ENCODE results near the gene TICRR.

The TICRR gene

DNA sequence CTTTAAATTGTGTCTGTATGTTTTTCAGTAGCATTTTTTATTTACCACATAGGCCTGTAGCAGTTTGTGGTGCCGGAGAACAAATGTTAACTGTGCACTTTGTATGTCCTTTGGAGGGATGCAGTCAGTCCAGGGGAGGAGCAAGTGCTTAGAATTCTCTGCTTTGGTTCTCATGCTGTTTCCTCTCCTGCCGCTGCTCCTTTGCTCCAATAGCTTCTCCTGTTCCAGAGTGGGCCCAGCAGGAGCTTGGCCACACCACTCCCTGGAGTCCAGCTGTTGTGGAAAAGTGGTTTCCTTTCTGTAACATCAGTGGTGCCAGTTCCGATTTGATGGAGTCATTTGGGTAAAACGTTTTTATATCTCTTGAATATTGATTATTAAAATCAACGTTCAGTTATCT, 16.6 kb downstream of the TICRR start:
- no peak overlapping the region for H3K27ac Mint-ChIP-seq
- H3K36me3 Mint-ChIP-seq, result peaks cover 64% of the 10 kb centered on the region
- DNase-seq (ENCODE audit: low spot score in 2 of 2) (no peak), ATAC-seq (no peak)
- no peak overlapping the region for H3K4me3 Mint-ChIP-seq
- H3K4me1 Mint-ChIP-seq, result no peaks in the 10 kb centered on the region
- no peaks in the 10 kb centered on the region for H3K9me3 Mint-ChIP-seq

DNA sequence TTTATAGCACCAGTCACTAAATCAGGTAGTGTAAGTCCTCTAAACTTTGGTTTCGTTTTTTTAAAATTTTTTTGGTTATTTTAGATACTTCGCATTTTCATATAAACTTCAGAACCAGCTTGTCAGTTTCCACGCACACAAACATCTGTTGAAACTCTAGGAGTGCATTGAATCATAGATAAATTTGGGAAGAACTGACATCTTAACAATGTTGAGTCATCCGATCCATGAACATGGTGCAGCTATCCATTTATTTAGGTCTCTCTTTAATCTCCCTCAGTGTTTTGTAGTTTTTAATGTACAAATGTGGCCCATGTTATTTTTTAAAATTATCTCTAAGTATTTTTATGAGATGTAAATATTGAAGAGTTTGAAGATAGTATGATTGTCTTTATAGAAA, 17.7 kb downstream of the TICRR start:
- ATAC-seq, result no peak
- Mint-ChIP-seq H3K36me3 (peaks cover 73% of the 10 kb centered on the region), H3K4me3 (no peak overlapping the region), H3K9me3 (no peaks in the 10 kb centered on the region), H3K27ac (no peak overlapping the region), H3K4me1 (no peaks in the 10 kb centered on the region)
- DNase-seq (ENCODE audit: low spot score in 2 of 2), result no peak

DNA sequence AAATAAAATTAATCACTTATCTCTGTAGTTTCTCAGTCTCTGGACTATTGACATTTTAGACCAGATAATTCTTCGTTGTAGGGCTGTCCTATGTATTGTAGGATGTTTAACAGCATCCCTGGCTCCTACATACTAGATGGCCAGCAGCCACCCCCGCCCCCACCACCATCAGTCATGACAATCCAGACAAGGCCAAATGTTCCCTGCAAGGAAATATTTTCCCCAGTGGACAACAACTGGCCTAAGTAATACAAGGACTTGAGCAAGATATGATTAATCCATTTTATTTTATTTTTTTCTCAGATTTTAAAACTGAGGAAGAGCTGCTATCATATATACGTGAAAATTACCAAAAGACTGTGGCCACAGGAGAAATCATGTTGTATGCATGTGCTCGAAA, 23.8 kb downstream of the TICRR start:
- Mint-ChIP-seq H3K9me3 (no peaks in the 10 kb centered on the region), H3K36me3 (peaks cover 87% of the 10 kb centered on the region), H3K4me3 (no peak overlapping the region), H3K27ac (no peak overlapping the region), H3K4me1 (no peaks in the 10 kb centered on the region)
- ATAC-seq (no peak), DNase-seq (ENCODE audit: low spot score in 2 of 2) (no peak)

DNA sequence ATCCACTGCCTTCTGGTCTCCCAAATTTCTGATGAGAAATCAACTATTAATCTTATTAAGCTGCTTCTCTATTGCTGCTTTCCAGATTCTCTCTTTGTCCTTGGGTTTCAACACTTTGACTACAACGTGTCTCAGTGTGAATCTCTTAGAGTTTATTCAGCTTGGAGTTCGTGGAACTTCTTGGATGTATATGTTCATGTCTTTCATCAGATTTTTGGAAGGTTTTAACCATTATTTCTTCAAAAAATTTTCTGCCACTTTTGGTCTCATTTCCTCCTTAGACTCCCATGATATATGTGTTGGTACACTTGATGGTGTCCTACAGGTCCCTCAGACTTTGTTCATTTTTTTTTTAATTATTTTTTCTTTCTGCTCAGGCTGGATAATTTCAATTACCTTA, 36.0 kb downstream of the TICRR start:
- DNase-seq (ENCODE audit: low spot score in 2 of 2), result no peak
- H3K36me3 Mint-ChIP-seq, result peaks cover 66% of the 10 kb centered on the region
- no peak for ATAC-seq
- H3K4me3 Mint-ChIP-seq, result no peak overlapping the region
- H3K4me1 Mint-ChIP-seq, result no peaks in the 10 kb centered on the region
- H3K9me3 Mint-ChIP-seq, result peaks cover 11% of the 10 kb centered on the region
- H3K27ac Mint-ChIP-seq, result no peak overlapping the region

DNA sequence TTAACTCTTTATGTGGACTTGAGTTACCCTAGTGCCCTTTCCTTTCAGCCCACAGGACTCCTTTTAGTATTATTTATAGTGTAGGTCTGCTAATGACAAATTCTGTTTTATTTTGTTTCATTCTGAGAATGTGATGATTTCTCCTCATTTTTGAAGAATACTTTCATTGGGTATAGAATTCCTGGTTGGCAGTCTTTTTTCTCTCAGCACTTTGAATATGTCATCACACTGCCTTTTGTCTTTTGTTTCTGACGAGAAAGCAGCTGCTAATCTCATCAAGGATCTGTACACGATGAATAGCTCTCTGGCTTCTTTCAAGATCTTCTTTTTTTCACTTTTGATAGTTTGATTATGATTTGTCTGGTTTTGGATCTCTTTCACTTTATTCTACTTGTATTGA, 37.8 kb downstream of the TICRR start:
- ATAC-seq (no peak), DNase-seq (ENCODE audit: low spot score in 2 of 2) (no peak)
- H3K36me3 Mint-ChIP-seq, result peaks cover 67% of the 10 kb centered on the region
- no peak overlapping the region for H3K27ac Mint-ChIP-seq
- peaks cover 11% of the 10 kb centered on the region for H3K9me3 Mint-ChIP-seq
- no peaks in the 10 kb centered on the region for H3K4me1 Mint-ChIP-seq
- no peak overlapping the region for H3K4me3 Mint-ChIP-seq

DNA sequence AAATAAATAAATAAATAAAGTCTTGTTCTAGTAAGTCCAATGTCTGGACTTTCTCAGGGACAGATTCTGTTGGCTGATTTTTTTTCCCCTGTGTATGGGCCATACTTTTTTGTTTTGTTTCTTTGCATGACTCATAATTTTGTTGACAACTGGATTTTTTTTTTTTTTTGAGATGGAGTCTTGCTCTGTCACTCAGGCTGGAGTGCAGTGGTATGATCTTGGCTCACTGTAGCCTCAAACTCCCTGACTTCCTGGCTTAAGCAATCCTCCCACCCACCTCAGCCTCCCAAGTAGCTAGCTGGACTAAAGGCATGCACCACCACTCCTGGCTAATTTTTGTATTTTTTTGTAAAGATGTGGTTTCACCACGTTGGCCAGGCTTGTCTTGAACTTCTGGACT, 38.9 kb downstream of the TICRR start:
- Mint-ChIP-seq H3K4me3 (no peak overlapping the region), H3K27ac (no peak overlapping the region), H3K36me3 (peaks cover 65% of the 10 kb centered on the region), H3K4me1 (no peaks in the 10 kb centered on the region), H3K9me3 (peaks cover 11% of the 10 kb centered on the region)
- no peak for ATAC-seq
- DNase-seq (ENCODE audit: low spot score in 2 of 2), result no peak

DNA sequence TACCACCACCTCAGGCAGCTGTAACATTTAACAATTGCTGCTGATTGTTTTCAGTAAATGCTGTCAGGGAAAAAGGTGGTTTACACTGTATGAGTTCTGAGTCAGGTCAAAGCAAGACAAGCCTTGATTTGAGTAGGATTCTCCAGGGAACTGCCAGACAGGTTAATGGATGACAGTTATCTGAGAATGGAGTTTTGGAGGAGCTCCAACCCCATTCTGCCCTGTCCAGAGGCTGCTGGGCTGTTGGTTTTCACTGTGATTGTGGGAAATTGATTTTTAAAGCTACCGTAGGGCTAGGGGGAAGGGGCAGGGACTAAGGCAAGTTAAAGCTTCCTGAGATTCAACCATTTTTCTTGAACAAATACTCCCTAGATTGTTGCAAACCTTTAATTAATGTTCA, 39.9 kb downstream of the TICRR start:
- Mint-ChIP-seq H3K4me3 (no peak overlapping the region), H3K4me1 (no peaks in the 10 kb centered on the region), H3K27ac (no peak overlapping the region), H3K9me3 (peaks cover 11% of the 10 kb centered on the region), H3K36me3 (peaks cover 58% of the 10 kb centered on the region)
- ATAC-seq (no peak), DNase-seq (ENCODE audit: low spot score in 2 of 2) (no peak)

DNA sequence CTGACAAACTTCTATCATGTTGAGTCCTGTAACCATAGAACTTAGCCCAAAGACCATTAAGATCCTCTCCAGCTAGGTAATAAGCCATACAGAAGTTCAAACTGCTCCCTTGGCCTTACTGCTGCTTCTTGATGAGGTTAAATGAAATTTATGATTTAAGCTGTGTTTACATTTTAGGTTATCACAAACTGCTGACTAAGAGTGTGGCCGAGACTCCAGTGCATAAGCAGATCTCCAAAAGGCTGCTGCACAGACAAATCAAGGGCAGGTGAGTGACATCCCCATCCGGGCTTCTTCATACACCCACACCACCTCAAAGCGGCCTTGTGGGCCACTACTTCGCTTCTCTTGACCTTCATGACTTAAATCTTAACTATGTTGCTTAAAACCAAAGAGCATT, 41.0 kb downstream of the TICRR start:
- Mint-ChIP-seq H3K4me3 (no peak overlapping the region), H3K36me3 (peaks cover 59% of the 10 kb centered on the region), H3K9me3 (peaks cover 11% of the 10 kb centered on the region), H3K4me1 (no peaks in the 10 kb centered on the region), H3K27ac (no peak overlapping the region)
- DNase-seq (ENCODE audit: low spot score in 2 of 2), result no peak
- no peak for ATAC-seq

DNA sequence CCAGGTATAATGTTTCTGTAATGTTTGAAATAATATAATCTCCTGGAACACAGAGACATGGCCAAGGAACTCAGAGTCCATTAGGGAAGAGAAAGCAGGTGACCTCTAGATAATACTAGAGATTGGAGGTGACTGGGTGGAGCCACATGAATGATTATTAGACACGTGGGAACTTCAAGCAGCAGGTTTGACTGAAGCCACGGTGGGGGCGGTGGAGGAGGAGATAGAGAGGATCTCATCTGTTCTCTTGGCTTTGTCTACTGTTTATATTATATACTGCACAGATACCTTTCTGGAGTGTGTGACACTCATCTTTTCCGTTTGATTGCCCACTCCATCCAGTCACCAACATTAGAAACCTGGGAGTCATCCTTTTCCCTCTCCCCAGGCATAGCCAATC, 46.3 kb downstream of the TICRR start:
- no peaks in the 10 kb centered on the region for H3K9me3 Mint-ChIP-seq
- H3K36me3 Mint-ChIP-seq, result peaks cover 79% of the 10 kb centered on the region
- no peak overlapping the region for H3K27ac Mint-ChIP-seq
- no peak overlapping the region for H3K4me3 Mint-ChIP-seq
- DNase-seq (ENCODE audit: low spot score in 2 of 2), result no peak
- H3K4me1 Mint-ChIP-seq, result no peaks in the 10 kb centered on the region
- no peak for ATAC-seq

DNA sequence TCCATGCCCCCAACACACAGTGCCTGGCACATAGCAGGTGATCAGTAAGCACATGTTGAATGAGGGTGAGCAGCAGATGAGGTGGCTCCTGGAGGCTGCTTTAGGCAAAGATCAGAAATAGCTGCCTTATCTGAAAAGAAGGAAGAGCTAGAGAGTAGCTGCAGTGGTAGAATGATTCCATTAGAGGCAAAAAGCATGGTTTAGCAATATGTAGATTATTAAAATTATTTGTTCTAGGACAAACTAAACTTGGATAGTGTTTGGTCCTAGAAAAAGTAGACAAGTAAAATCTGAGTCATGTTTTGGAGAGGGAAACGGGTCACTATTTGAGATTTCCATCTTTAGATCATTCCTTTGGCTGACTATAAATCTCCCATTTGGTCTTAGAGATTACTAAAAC, 47.9 kb downstream of the TICRR start:
- H3K4me3 Mint-ChIP-seq, result no peak overlapping the region
- no peaks in the 10 kb centered on the region for H3K9me3 Mint-ChIP-seq
- H3K36me3 Mint-ChIP-seq, result peaks cover 70% of the 10 kb centered on the region
- ATAC-seq, result no peak
- no peaks in the 10 kb centered on the region for H3K4me1 Mint-ChIP-seq
- no peak overlapping the region for H3K27ac Mint-ChIP-seq
- no peak for DNase-seq (ENCODE audit: low spot score in 2 of 2)

DNA sequence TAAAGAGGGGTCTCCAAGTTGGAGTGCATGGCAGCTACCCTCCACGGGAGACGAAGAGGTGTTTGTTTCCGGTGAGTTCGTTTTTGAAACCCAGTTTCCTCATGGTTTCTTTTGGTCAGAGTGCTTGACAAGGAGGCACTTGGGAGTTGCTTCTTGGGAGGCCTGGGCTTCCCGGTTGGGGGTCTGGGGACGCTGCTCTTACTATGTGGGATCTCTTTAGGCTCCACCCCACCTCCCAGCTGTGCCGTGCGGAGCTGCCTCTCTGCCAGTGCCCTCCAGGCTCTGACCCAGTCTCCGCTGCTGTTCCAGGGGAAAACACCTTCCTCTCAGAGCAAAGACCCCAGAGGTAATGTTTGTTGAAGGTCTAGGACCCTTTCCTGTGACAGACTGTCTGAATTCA, 50.4 kb downstream of the TICRR start:
- Mint-ChIP-seq H3K4me3 (no peak overlapping the region), H3K9me3 (no peaks in the 10 kb centered on the region), H3K27ac (no peak overlapping the region), H3K36me3 (peaks cover 63% of the 10 kb centered on the region), H3K4me1 (no peaks in the 10 kb centered on the region)
- DNase-seq (ENCODE audit: low spot score in 2 of 2) (peak in 1 of 2 donors; percentile 36), ATAC-seq (no peak)

DNA sequence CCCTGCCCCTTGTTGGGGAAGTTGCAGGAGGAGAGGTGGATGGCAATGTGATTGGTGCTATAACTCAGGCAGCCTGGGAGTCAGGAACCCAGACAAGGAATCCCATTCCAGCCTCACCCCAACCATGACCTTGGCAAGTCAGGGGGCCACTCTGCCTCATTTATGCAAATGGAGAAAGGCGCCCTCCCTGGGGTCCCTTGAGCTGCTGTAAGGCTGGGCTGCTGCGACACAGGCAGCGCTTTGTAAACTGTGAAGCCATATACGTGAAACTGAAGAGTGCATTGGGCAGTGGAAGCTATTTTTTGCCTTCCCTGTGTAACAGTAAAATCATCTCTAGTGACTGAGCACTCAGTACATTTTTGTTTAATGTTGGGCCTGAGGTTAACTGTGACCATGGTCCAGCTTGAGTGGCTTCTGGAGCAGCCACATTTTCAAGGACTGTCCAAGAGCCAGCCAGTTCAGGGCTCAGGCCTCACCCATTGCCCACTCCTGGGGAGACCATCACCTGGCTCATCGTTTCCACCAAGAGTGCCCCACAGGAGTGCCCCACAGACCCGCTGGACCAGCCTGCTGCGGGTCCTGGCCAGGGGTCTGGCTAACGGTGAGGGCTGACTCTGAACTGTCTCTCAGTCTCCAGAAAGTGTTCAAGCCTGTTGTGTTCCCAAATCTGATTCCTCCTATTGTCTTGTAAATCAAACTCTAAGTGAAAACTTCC, 52.1 kb downstream of the TICRR start:
- ATAC-seq (no peak), DNase-seq (ENCODE audit: low spot score in 2 of 2) (peak in 1 of 2 donors; percentile 43)
- no peak overlapping the region for H3K27ac Mint-ChIP-seq
- H3K36me3 Mint-ChIP-seq, result peaks cover 46% of the 10 kb centered on the region
- no peak overlapping the region for H3K4me3 Mint-ChIP-seq
- H3K9me3 Mint-ChIP-seq, result no peaks in the 10 kb centered on the region
- no peaks in the 10 kb centered on the region for H3K4me1 Mint-ChIP-seq

DNA sequence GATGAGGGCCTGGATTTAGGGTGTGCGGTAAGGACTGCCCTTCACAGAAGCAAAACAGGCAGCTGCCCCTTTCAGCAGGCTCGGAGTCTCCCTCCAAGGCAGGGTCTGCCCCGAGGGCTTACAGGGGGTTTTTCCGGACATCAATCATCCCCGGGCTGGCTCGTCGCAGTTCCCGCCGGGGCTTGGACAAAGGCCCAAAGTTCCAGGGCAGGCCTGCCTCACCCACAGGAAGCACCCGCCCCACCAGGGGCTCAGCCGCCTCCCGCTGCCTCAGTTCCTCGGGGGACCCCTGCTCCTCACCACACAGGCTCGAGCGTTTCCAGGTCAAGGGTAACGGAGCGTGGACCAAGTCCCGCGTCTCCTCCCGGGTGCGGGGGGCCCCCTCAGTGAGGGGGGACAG, 53.0 kb downstream of the TICRR start:
- DNase-seq (ENCODE audit: low spot score in 2 of 2) (peak in 1 of 2 donors; percentile 38), ATAC-seq (no peak)
- H3K27ac Mint-ChIP-seq, result no peak overlapping the region
- H3K36me3 Mint-ChIP-seq, result peaks cover 40% of the 10 kb centered on the region
- H3K4me1 Mint-ChIP-seq, result no peaks in the 10 kb centered on the region
- no peaks in the 10 kb centered on the region for H3K9me3 Mint-ChIP-seq
- no peak overlapping the region for H3K4me3 Mint-ChIP-seq

DNA sequence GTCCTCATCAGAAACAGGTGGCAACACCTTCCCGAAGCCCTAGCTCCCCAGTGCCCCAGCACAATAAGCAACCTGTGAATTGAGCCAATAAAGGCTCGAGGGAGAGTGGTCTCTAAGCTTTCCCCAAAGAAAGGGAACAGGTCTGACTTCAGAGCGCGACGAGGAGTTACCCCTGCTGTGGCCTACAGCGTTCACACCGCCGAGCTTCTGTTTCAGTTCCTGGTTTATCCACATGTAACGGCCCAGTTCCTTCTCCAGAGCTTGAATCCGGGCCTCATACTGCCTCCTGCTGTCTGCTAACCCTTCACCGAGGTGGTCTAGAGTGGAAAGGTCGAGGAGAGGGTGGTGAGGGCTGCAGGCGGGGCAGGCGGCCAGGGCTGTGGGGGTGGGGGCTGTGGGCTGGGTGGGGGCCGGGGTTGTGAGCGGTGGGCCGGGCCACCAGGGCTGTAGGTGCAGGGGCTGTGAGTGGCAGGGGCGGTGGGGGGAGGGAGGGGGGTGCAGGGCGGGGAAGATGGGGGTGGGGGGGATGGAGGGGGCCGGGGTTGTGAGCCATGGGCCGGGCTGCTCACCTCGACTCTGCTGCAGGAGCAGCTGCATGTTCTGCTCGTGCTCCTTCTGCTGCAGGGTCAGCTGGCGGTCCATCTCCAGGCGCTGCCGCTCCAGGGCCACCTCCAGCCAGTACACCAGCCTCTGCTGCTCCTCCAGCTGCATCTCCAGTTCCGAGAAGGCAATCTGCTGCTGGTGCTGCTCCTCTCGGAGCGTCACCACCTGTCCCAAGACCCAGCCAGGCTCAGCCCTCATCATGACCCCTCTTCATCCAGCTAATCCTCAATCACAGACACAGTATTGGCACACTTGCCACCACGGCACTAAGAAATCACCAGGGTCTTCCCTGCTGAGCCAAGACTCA, 53.8 kb downstream of the TICRR start:
- Mint-ChIP-seq H3K27ac (no peak overlapping the region), H3K4me1 (no peaks in the 10 kb centered on the region), H3K4me3 (no peak overlapping the region), H3K9me3 (no peaks in the 10 kb centered on the region), H3K36me3 (peaks cover 32% of the 10 kb centered on the region)
- DNase-seq (ENCODE audit: low spot score in 2 of 2), result peak in 1 of 2 donors; percentile 33
- no peak for ATAC-seq

DNA sequence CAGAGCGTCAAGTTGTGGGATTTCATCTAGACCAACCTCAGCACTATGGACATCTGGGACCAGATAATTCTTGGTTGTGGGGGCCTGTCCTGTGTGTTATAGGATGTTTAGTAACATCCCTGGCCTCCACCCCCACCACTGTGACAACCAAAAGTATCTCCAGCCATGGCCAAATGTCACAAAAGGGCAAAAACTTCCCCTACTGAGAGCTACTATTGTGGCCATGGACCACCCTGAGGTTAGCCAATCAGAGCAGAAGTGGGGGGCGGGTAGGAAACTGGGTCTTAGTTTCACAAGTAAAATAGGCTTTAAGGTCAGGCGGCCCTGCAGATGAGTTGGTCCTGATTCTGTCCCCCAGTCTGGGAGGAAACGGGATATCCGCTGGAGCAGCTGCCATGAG, 54.6 kb downstream of the TICRR start:
- H3K4me3 Mint-ChIP-seq, result no peak overlapping the region
- no peaks in the 10 kb centered on the region for H3K4me1 Mint-ChIP-seq
- ATAC-seq (no peak), DNase-seq (ENCODE audit: low spot score in 2 of 2) (no peak)
- H3K9me3 Mint-ChIP-seq, result no peaks in the 10 kb centered on the region
- H3K36me3 Mint-ChIP-seq, result peaks cover 24% of the 10 kb centered on the region
- H3K27ac Mint-ChIP-seq, result no peak overlapping the region

DNA sequence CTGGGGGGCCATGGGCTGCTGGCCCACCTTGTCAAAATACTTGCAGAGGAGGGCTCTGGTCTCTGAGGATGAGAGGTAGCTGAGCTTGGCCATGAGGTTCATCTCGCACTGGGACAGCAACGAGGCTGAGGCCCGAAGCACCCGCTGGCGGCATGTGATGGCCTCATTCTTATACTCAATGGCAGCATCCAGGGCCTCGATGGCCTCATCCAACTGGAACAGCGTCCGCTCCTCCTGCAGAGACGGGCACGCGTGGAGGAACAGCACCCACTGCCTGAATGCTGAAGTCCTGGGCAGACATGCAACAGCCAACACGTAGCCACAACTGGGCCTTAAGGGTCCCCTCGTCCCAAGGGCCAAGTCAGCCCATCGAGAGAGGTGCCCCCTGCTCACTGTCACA, 55.0 kb downstream of the TICRR start:
- Mint-ChIP-seq H3K36me3 (peaks cover 21% of the 10 kb centered on the region), H3K4me3 (no peak overlapping the region), H3K9me3 (no peaks in the 10 kb centered on the region), H3K27ac (no peak overlapping the region), H3K4me1 (no peaks in the 10 kb centered on the region)
- no peak for ATAC-seq
- peak in 1 of 2 donors; percentile 32 for DNase-seq (ENCODE audit: low spot score in 2 of 2)

All from stimulated activated effector memory CD8-positive, alpha-beta T cell treated with anti-CD3 and anti-CD28 coated beads, Interleukin-12 subunit alpha, Interleukin-12 subunit beta, amount 100 ng/mL, for 72 hours (primary cell).